T-cell (primary cell): ENCODE data around the gene APOBEC3H. TPM values are rescaled to one million over a fixed set of nuclear protein-coding genes. Genes with fewer than 3 reads are reported as not detected.

ENCODE experiments used
- ATAC-seq, 4 experiments: fragments of 200-7000 bp in 3 of 4; fragments of 150-1000 bp in 1 of 4; cut with Tn5 transposase; replicated peaks in 1 of 4; 1 replicate in 3 of 4; 2 replicates in 1 of 4; pipeline ENCODE4 v1.10.0; 2021; ENCODE audit warnings: moderate library complexity in 3 of 4, mild to moderate bottlenecking in 2 of 4, moderate number of reproducible peaks in 1 of 4
- CTCF ChIA-PET, 2 donors: fragments of 300-600 bp; sonication (Branson Sonifier 250); formaldehyde crosslinking; loops; one replicate each; lab custom pipeline; 2022; ENCODE audit warnings: antibody characterized with exemption in 2 of 2; lab: Charles Lee
- POLR2A ChIA-PET, 2 donors: fragments of 300-600 bp; sonication (Branson Sonifier 250); formaldehyde crosslinking; loops; one replicate each; lab custom pipeline; 2022; ENCODE audit warnings: antibody characterized with exemption in 2 of 2; lab: Charles Lee
- DNase-seq, 35 experiments: peaks; one replicate each; pipeline versions ENCODE4 v3.0.0 to v3.0.0-alpha.2; 2013 to 2023
- H3K27ac ChIP-seq: one replicate; pipeline ENCODE4 v1.5.1; 2013; ENCODE audit warnings: low read length
- H3K27me3 ChIP-seq, 2 experiments: replicated peaks in 1 of 2; 1 replicate in 1 of 2; 2 replicates in 1 of 2; pipeline versions ENCODE4 v1.6.1 to v1.7.0; 2013; ENCODE audit warnings: low read length in 1 of 2, mixed read lengths in 1 of 2; ENCODE audit not compliant: control insufficient read depth in 2 of 2, insufficient read depth in 2 of 2; ENCODE audit errors: extremely low read depth in 1 of 2
- H3K36me3 ChIP-seq, 2 donors: 1 replicate in 1 of 2; 2 replicates in 1 of 2; pipeline versions ENCODE4 v1.6.1 to v1.7.0; 2013; ENCODE audit warnings: low read length in 1 of 2; ENCODE audit not compliant: control insufficient read depth in 2 of 2, insufficient read depth in 1 of 2; ENCODE audit errors: extremely low read depth in 1 of 2
- H3K4me1 ChIP-seq, 2 experiments: 1 replicate in 1 of 2; 2 replicates in 1 of 2; pipeline versions ENCODE4 v1.6.1 to v1.7.0; 2013; ENCODE audit warnings: low read length in 2 of 2, mixed read lengths in 1 of 2; ENCODE audit not compliant: insufficient read depth in 2 of 2, control insufficient read depth in 1 of 2; ENCODE audit errors: extremely low read depth in 1 of 2
- H3K4me3 ChIP-seq, 2 donors: 1 replicate in 1 of 2; 2 replicates in 1 of 2; pipeline versions ENCODE4 v1.5.1 to v1.7.0; 2013; ENCODE audit warnings: mild to moderate bottlenecking in 2 of 2, low read length in 1 of 2, moderate library complexity in 1 of 2; ENCODE audit not compliant: control insufficient read depth in 1 of 2; ENCODE audit errors: extremely low read depth in 1 of 2
- H3K9me3 ChIP-seq: 2 replicates; pipeline ENCODE4 v1.7.0; 2013
- H3K27ac Mint-ChIP-seq, 2 donors: one replicate each; pipeline ENCODE4 v1.8.0; 2020 to 2021; ENCODE audit warnings: mild to moderate bottlenecking in 2 of 2, mixed read lengths in 2 of 2
- H3K27me3 Mint-ChIP-seq, 2 donors: one replicate each; pipeline ENCODE4 v1.8.0; 2021 to 2022; ENCODE audit warnings: mixed read lengths in 2 of 2
- H3K36me3 Mint-ChIP-seq: one replicate; pipeline ENCODE4 v1.8.0; 2021; ENCODE audit warnings: mixed read lengths
- H3K4me1 Mint-ChIP-seq, 3 donors: one replicate each; pipeline ENCODE4 v1.8.0; 2020 to 2022; ENCODE audit warnings: mixed read lengths in 3 of 3, mild to moderate bottlenecking in 1 of 3
- H3K4me3 Mint-ChIP-seq, 3 donors: one replicate each; pipeline ENCODE4 v1.8.0; 2020 to 2022; ENCODE audit warnings: mild to moderate bottlenecking in 3 of 3, mixed read lengths in 3 of 3, moderate library complexity in 3 of 3
- H3K9me3 Mint-ChIP-seq, 3 donors: one replicate each; pipeline ENCODE4 v1.8.0; 2020 to 2022; ENCODE audit warnings: mixed read lengths in 3 of 3
- WGBS: methylation state at CpG from one replicate; pipeline ENCODE4 v1.1.5; 2013; ENCODE audit warnings: missing lambda C conversion rate; ENCODE audit not compliant: insufficient coverage; 5-methylcytosine and 5-hydroxymethylcytosine counted together
- total RNA-seq, 35 experiments: library from RNA in 6 of 35; stranded (reverse) in 6 of 35; fragments of 120-200 nt in 1 of 35; gene quantifications; one replicate each; pipeline versions ENCODE4 v1.2.1 to v1.2.4 and lab custom pipeline; 2013 to 2026

Gene APOBEC3H
- total RNA-seq, 5 donors from 2014 or later (not counting 1 experiment from before 2014, with no cell fraction given) = 1.1 to 6.9 (median 6.1) TPM

DNA sequence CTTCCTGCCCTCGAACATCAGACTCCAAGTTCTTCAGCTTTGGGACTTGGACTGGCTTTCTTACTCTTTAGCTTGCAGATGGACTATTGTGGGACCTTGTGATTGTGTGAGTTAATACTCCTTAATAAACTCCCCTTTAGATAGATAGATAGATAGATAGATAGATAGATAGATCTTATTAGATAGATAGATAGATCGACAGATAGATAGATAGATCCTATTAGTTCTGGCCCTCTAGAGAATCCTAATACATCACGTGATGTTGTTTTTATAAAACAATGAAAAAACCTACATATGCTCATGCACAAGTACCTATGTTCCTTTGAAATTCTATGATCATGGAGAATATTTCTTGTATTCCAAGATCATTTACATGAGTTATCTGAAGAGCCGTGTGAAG, 23.9 kb downstream of the APOBEC3H start:
- Mint-ChIP-seq H3K27me3 (no peaks in the 10 kb centered on the region), H3K4me1 (peaks cover 18 to 34% (median 23%) of the 10 kb centered on the region in 3 donors), H3K27ac (no peak overlapping the region), H3K36me3 (no peaks in the 10 kb centered on the region), H3K4me3 (no peak overlapping the region), H3K9me3 (no peaks in the 10 kb centered on the region)
- Histone ChIP-seq H3K9me3 (no peaks in the 10 kb centered on the region), H3K4me3 (no peak overlapping the region), H3K27ac (no peak overlapping the region), H3K36me3 (no peaks in the 10 kb centered on the region), H3K4me1 (peaks cover 2 to 34% of the 10 kb centered on the region in 2 experiments), H3K27me3 (no peaks in the 10 kb centered on the region)
- 100% methylated on average over 1 of the region's 4 CpGs for WGBS
- no peak for DNase-seq
- POLR2A ChIA-PET = no interaction called here
- no peak for ATAC-seq
- CTCF ChIA-PET = no interaction called here

DNA sequence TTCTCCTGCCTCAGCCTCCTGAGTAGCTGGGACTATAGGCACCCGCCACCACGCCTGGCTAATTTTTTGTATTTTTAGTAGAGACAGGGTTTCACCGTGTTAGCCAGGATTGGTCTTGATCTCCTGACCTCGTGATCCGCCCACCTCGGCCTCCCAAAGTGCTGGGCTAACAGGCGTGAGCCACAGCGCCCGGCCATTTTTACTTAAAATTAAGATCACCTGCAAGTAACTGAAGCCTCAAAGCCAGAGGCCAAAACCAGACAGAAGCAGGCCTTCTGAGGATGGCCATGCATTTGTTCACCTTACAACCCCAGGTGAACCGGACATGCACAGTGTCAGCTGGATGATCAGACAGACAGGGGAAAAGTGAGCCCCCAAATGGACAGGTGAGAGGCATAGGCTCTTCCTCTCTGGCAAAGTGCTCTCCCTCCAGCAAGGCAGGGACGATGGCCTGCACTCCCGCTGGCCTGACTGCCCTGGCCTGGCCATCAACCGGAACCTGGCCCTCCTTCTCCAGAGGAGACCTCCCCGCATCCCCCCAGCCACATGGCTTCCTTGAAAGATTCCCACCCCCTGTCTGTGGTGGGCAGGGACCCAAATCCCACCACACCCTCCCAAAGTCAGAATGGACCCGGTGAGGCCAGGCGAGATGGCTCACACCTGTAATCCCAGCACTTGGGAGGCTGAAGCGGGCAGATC, 25.9 kb downstream of the APOBEC3H start:
- Mint-ChIP-seq H3K4me3 (no peak overlapping the region), H3K9me3 (no peaks in the 10 kb centered on the region), H3K27me3 (no peaks in the 10 kb centered on the region), H3K4me1 (peaks cover 8 to 17% (median 9%) of the 10 kb centered on the region in 3 donors), H3K36me3 (no peaks in the 10 kb centered on the region), H3K27ac (no peak overlapping the region)
- peaks cover 2 to 16% of the 10 kb centered on the region in 2 experiments for H3K4me1 ChIP-seq
- CTCF ChIA-PET = interaction anchor here (0.5 to 1.5 kb wide), 2 partner anchors 15 to 28 kb away, joined by 3 to 4 read pairs; no protein-coding TSS in a partner anchor
- no peak for DNase-seq
- WGBS = 97% methylated on average over 13 of the region's 17 CpGs
- H3K27ac ChIP-seq = no peak overlapping the region
- no peaks in the 10 kb centered on the region for H3K27me3 ChIP-seq
- H3K9me3 ChIP-seq = no peaks in the 10 kb centered on the region
- ATAC-seq = no peak
- H3K4me3 ChIP-seq = no peak overlapping the region
- POLR2A ChIA-PET = interaction anchor here in 1 of 2 donors (0.7 kb wide), 1 partner anchor 909 kb away, joined by 8 read pairs; no protein-coding TSS in a partner anchor
- H3K36me3 ChIP-seq = no peaks in the 10 kb centered on the region

DNA sequence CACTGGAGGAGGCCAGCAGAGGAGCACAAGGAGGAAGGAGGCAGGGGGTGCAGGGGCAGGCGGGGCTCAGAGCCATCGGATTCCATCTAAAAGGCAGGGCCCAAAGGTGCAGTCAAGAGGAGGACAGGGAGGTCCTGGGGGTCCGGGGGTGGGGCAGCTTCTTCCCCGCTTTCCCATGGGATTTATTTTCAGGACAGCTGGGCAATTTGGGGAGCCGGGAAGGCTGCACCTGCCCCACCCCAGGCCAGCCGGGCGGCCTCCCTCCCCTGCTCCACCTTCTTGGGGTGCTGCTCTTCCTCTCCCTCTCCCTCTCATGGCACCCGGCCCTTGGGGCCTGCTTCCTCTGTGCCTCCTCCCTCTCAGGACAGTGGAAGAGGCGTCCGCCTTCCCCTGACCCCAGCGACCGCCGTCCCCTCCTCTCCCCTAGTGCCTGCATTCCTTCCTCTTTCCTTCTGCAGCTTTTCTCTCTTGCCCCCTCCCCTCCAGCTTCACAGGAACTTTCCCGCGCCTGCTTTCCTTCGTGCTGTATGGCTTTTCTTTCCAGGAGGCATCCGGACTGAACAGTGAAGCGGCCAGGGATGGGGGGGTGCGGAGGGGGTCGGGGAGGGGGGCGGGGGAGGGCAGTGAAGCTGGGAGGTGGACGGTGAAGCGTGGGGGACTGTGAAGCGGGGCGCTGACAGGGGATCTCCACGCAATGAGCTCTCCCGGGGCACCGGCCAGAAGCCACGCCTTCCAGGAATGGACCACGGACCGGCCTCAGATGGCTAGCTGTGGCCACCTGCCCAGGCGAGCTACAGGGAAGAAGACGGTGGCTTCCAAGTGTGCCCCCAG, 26.9 kb downstream of the APOBEC3H start:
- Mint-ChIP-seq H3K4me3 (no peak overlapping the region), H3K27ac (no peak overlapping the region), H3K9me3 (no peaks in the 10 kb centered on the region), H3K36me3 (peaks cover 3% of the 10 kb centered on the region), H3K4me1 (peaks cover 4 to 9% (median 6%) of the 10 kb centered on the region in 3 donors), H3K27me3 (no peaks in the 10 kb centered on the region)
- Histone ChIP-seq H3K4me1 (peaks cover 2 to 5% of the 10 kb centered on the region in 2 experiments), H3K27ac (no peak overlapping the region), H3K4me3 (no peak overlapping the region), H3K27me3 (no peaks in the 10 kb centered on the region), H3K9me3 (no peaks in the 10 kb centered on the region), H3K36me3 (no peaks in the 10 kb centered on the region)
- no peak for DNase-seq
- 67% methylated on average over 23 of the region's 33 CpGs for WGBS
- CTCF ChIA-PET = interaction anchor here (0.5 to 0.6 kb wide), 3 partner anchors 14 to 1271 kb away, joined by 3 to 4 read pairs (median 3); no protein-coding TSS in a partner anchor
- no peak for ATAC-seq
- POLR2A ChIA-PET = no interaction called here

DNA sequence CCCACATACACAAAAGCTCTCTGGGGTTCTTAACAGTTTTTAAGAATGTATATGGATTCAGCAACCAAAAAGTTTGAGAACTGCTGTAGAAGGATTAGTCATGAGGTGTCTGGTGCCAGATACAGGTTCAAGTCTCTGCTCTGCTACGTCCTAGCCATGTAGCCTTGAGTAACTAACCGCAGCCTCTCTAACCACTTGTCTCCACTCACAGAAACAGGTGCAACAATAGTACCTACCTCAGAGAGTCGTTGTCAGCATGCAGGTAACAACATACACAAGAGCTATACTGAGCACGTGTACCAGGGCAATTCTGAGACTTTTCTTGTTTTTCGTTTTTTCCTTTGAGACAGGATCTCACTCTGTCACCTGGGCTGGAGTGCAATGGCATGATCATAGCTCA, 28.6 kb downstream of the APOBEC3H start:
- no peak for DNase-seq
- no peaks in the 10 kb centered on the region for H3K9me3 ChIP-seq
- H3K4me1 Mint-ChIP-seq = peaks cover 4 to 8% (median 6%) of the 10 kb centered on the region in 3 donors
- no peaks in the 10 kb centered on the region for H3K27me3 ChIP-seq
- H3K27me3 Mint-ChIP-seq = no peaks in the 10 kb centered on the region
- H3K9me3 Mint-ChIP-seq = no peaks in the 10 kb centered on the region
- no peak overlapping the region for H3K27ac ChIP-seq
- CTCF ChIA-PET = interaction anchor here in 1 of 2 donors (0.6 kb wide), 2 partner anchors 12 to 40 kb away, joined by 6 to 10 read pairs; no protein-coding TSS in a partner anchor
- peaks cover 2 to 5% of the 10 kb centered on the region in 2 experiments for H3K4me1 ChIP-seq
- no peak overlapping the region for H3K27ac Mint-ChIP-seq
- H3K4me3 Mint-ChIP-seq = no peak overlapping the region
- POLR2A ChIA-PET = interaction anchor here (0.6 kb wide), 2 partner anchors 117 to 1512 kb away, joined by 3 to 4 read pairs; no protein-coding TSS in a partner anchor
- no peak for ATAC-seq
- H3K36me3 Mint-ChIP-seq = peaks cover 16% of the 10 kb centered on the region
- 94% methylated on average over 5 of the region's 5 CpGs for WGBS
- H3K4me3 ChIP-seq = no peak overlapping the region
- H3K36me3 ChIP-seq = peaks cover 0 to 2% of the 10 kb centered on the region in 2 donors

DNA sequence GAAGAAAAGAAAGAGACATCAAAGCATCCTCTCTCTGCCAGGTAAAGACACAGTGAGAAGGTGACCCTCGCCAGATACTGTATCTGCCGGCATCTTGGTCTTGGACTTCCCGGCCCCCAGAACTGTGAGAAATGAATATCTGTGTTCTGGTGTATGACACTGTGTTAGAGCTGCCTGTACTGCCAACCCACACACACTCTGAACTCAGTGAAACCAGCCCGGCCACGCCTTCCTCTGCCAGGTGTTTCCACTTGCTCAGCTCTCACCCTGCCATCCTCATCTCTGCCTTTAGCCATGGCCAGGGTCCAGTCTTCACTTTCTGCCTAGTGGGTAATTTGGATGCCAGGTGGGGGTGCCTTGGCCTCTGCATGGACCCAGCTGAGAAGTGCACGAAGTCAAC, 31.5 kb downstream of the APOBEC3H start:
- Mint-ChIP-seq H3K9me3 (no peaks in the 10 kb centered on the region), H3K4me3 (no peak overlapping the region), H3K27me3 (no peaks in the 10 kb centered on the region), H3K4me1 (no peaks in the 10 kb centered on the region), H3K36me3 (peaks cover 26% of the 10 kb centered on the region), H3K27ac (peak overlapping the region in 1 of 2 donors; percentile 28)
- Histone ChIP-seq H3K4me1 (no peaks in the 10 kb centered on the region), H3K9me3 (no peaks in the 10 kb centered on the region), H3K27ac (no peak overlapping the region), H3K27me3 (no peaks in the 10 kb centered on the region), H3K4me3 (no peak overlapping the region), H3K36me3 (peaks cover 2 to 17% of the 10 kb centered on the region in 2 donors)
- ATAC-seq (no peak), DNase-seq (no peak)
- no CpG with 5 or more reads among the region's 6 CpGs for WGBS
- ChIA-PET POLR2A (no interaction called here), CTCF (interaction anchor here (0.9 to 1.1 kb wide), 2 partner anchors 100 to 126 kb away, joined by 4 to 8 read pairs; no protein-coding TSS in a partner anchor)

DNA sequence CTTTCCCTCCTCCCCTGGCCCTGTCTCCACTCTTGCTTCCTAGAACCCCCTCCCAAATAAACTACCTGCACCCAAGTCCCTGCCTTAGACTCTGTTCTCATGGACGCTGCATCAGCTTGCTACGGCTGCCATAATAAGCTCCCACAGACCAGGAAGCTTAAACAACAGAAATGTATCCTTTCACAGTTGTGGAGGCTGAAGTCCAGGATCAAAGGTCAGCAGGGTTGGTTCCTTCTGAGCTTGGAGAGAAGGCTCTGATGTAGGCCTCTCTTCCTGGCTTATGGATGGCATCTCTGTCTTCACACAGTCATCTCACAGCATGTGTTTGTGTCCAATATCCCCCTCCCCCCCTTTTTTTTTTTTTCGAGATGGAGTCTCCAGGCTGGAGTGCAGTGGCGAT, 32.0 kb downstream of the APOBEC3H start:
- H3K27me3 ChIP-seq = no peaks in the 10 kb centered on the region
- H3K36me3 Mint-ChIP-seq = peaks cover 29% of the 10 kb centered on the region
- H3K4me1 ChIP-seq = no peaks in the 10 kb centered on the region
- POLR2A ChIA-PET = no interaction called here
- no peaks in the 10 kb centered on the region for H3K9me3 Mint-ChIP-seq
- H3K9me3 ChIP-seq = no peaks in the 10 kb centered on the region
- H3K27ac ChIP-seq = no peak overlapping the region
- no peak overlapping the region for H3K4me3 Mint-ChIP-seq
- ATAC-seq = no peak
- no peaks in the 10 kb centered on the region for H3K4me1 Mint-ChIP-seq
- no peak overlapping the region for H3K4me3 ChIP-seq
- DNase-seq = no peak
- H3K27ac Mint-ChIP-seq = peak overlapping the region in 1 of 2 donors; percentile 28
- H3K27me3 Mint-ChIP-seq = no peaks in the 10 kb centered on the region
- no CpG with 5 or more reads among the region's 4 CpGs for WGBS
- peaks cover 2 to 23% of the 10 kb centered on the region in 2 donors for H3K36me3 ChIP-seq
- CTCF ChIA-PET = no interaction called here
